GM18505 (cell line): Measurements from ENCODE around the gene VAX1.
"Not testable (repeated sequence)": the region's sequence is repeated elsewhere in the genome, so short reads cannot be mapped to it uniquely, and the experiment has no call there.

Source experiments
- ATAC-seq: cut with Tn5 transposase; IDR thresholded peaks from one replicate; pipeline ENCODE4 v1.9.1; 2021; ENCODE audit not compliant: unreplicated experiment
- POLR2A ChIP-seq: IDR thresholded peaks from 4 replicates; pipeline ENCODE4 v1.6.1; 2011; ENCODE audit warnings: borderline replicate concordance; ENCODE audit not compliant: insufficient read depth, insufficient read length; ENCODE audit errors: extremely low read depth

Gene VAX1

GRCh38 chr10:117135026-117135372 is 3.1 kb downstream of the VAX1 start:
- no peak for ATAC-seq
- no peak for TF ChIP-seq POLR2A

- ATAC-seq: no peak
- no peak for TF ChIP-seq POLR2A
Measured at GRCh38 chr10:117134306-117135025, 3.6 kb downstream of the VAX1 start.

DNA sequence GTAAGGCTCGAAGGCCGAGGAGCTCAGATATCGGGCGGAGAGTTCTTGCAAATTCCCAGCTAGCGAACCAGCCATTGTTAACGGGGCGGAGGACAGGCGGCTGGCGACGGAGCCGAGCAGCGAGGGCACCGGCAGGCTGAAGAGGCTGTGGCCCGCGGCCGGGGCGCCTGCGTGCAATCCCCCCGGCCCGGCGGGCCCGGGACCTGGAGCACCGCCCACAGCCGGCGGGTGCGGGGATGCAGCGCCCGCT is 4.1 kb downstream of the VAX1 start:
- no peak for ATAC-seq

GRCh38 chr10:117133273-117134055 is 4.6 kb downstream of the VAX1 start:
- ATAC-seq: no peak
- TF ChIP-seq POLR2A: no peak

More for the DNA sequence above, 4.1 kb downstream of the VAX1 start:
- no peak for TF ChIP-seq POLR2A

GRCh38 chr10:117132751-117133231 is 5.3 kb downstream of the VAX1 start:
- ATAC-seq: no peak
- no peak for TF ChIP-seq POLR2A

GRCh38 chr10:117131376-117132327 is 6.4 kb downstream of the VAX1 start:
- no peak for TF ChIP-seq POLR2A
- no peak for ATAC-seq

DNA sequence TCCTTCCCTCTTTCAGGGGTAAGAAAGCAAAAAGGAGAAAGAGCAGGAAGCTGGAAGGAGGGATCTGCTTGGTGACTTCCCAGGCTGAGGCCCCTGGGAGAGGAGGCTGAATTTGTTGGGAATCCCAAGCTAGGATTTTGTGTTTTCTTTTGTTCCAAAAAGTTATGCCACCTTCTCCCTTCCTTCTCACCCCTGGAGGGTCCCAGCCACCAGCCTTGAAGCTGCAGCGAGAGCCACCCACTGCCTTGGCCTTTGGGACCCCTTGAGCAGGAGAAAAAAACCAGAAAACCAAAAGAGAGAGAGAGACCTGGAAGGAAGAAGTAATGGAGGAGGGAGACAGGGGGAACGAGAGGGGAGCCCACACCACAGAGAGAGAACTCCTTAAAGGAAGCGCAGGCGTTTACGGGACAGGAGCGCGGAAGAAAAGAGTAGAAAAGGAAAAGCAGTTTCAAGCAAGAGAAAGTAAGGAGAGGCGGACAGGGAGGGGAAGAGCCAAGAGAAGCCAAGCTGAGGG is 7.2 kb downstream of the VAX1 start:
- no peak for ATAC-seq
- no peak for TF ChIP-seq POLR2A

DNA sequence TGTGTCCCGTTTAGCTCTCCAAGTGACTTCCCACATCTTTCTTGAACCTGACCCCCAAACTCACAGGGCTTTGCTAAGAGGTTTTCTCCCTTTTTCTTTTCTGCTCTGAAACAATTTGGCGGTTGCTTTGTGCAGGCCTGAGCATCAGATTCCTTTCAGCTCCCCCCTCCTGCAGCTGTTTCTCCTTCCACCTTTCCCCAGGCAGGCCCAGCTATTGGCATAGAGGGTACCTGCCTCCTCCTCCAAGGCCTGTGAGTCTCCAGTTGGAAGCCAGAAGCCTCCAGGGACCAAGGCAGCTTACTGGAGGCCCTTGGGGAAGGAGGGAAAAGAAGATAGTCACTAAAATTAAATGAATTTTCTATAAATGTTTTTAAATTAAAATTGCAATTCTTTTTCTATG is 7.7 kb downstream of the VAX1 start:
- no peak for TF ChIP-seq POLR2A
- ATAC-seq: no peak

DNA sequence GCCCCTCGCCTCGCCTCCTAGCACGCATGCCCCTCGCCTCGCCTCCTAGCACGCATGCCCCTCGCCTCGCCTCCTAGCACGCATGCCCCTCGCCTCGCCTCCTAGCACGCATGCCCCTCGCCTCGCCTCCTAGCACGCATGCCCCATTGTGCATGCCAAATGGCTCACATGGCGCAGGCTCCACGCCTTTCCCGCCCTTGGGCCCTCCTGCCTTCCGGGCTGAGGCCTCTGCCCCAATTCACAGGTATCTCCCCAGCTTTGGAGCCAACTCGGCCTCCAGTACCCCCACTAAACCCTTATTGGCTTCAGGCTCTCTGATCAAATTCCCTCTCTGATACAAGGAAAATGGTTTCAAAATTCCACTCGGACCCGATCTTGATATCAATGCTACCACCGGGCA is 11.4 kb downstream of the VAX1 start:
- not testable (repeated sequence) for ATAC-seq

GRCh38 chr10:117126034-117126433 is 12.0 kb downstream of the VAX1 start:
- ATAC-seq: no peak
- TF ChIP-seq POLR2A: no peak

GRCh38 chr10:117112220-117112619 is 25.9 kb downstream of the VAX1 start:
- no peak for ATAC-seq
- no peak for TF ChIP-seq POLR2A

DNA sequence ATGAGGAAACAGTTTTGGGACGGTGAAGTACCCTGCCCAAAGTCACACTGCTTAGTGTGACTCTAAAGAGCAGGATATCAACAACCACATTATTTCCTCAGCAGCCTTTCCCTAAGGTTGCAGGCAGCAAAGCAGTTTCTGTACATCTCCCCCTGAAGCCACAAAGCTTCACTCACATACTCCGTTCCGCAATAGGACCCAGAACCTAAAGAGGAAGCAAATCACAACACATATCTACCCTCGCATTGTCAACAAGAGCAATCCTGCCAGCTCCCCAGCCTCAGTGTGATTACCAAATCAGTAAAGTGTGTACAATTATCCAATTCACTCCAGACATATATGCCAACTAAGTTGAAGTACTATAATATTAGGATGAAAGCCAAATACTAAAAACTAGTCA is 30.8 kb downstream of the VAX1 start:
- no peak for TF ChIP-seq POLR2A
- no peak for ATAC-seq

- no peak for TF ChIP-seq POLR2A
- ATAC-seq: no peak
Measured at GRCh38 chr10:117096599-117097201, 41.4 kb downstream of the VAX1 start.

GRCh38 chr10:117094856-117095255 is 43.2 kb downstream of the VAX1 start:
- no peak for TF ChIP-seq POLR2A
- no peak for ATAC-seq

- no peak for ATAC-seq
- TF ChIP-seq POLR2A: no peak
Measured at GRCh38 chr10:117092386-117092785, 45.7 kb downstream of the VAX1 start.
